Left ventricle myocardium inferior (tissue), 1 donor: ENCODE data around the gene CTXND1. TPM values are rescaled to one million over a fixed set of nuclear protein-coding genes. Genes with fewer than 3 reads are reported as not detected.
A peak's percentile ranks its signal among the peaks of the same experiment; 100 is the strongest.

Experiments
- DNase-seq: peaks from one replicate; pipeline ENCODE4 v3.0.0-alpha.2; 2020
- H3K27ac ChIP-seq: fragments of 200-600 bp; replicated peaks from 2 replicates; pipeline ENCODE4 v1.8.0; 2021
- H3K27me3 ChIP-seq: fragments of 200-600 bp; 2 replicates; pipeline ENCODE4 v1.8.0; 2021; ENCODE audit warnings: low read depth
- H3K36me3 ChIP-seq: fragments of 200-600 bp; 2 replicates; pipeline ENCODE4 v1.8.0; 2021
- H3K4me1 ChIP-seq: fragments of 200-600 bp; 2 replicates; pipeline ENCODE4 v1.8.0; 2021
- H3K4me3 ChIP-seq: fragments of 200-600 bp; 2 replicates; pipeline ENCODE4 v1.8.0; 2021; ENCODE audit warnings: mild to moderate bottlenecking, moderate library complexity
- H3K9me3 ChIP-seq: fragments of 200-600 bp; replicated peaks from 2 replicates; pipeline ENCODE4 v1.8.0; 2021
- CTCF ChIP-seq: fragments of 200-600 bp; IDR thresholded peaks from 2 replicates; pipeline ENCODE4 v1.8.0; 2021; ENCODE audit warnings: antibody characterized with exemption, mild to moderate bottlenecking, borderline replicate concordance
- intact Hi-C: fragments of 100-400 bp; cut with micrococcal nuclease; formaldehyde crosslinking; loops from one replicate; pipeline ENCODE4 v1.11.0; 2022
- total RNA-seq: library from RNA; stranded (reverse); fragmentation: NEBNext Ultra II Directional; extraction: Animal tissue kit (Norgen Biotek cat#: 25700); gene quantifications from one replicate; pipeline ENCODE4 v1.2.1, GENCODE V29; 2021
- donor health status: DM: no; HTN: yes; CAD: no; lungs with severe emphysema.

Gene CTXND1
- total RNA-seq, 1 donor from 2014 or later: 2.1 TPM

GRCh38 chr15:80177156-80177555 lies 74.9 kb downstream of the CTXND1 start:
- no peak overlapping the region for H3K27ac ChIP-seq

GRCh38 chr15:80176443-80176842 lies 75.6 kb downstream of the CTXND1 start:
- Histone ChIP-seq H3K36me3 (peaks cover 23% of the 10 kb centered on the region), H3K27me3 (no peaks in the 10 kb centered on the region), H3K4me1 (peaks cover 17% of the 10 kb centered on the region), H3K4me3 (no peak overlapping the region), H3K9me3 (no peaks in the 10 kb centered on the region), H3K27ac (no peak overlapping the region)
- TF ChIP-seq CTCF: no peak
- no peak for DNase-seq
- intact Hi-C loops: no loop called here

More at GRCh38 chr15:80177156-80177555, 74.9 kb downstream of the CTXND1 start:
- intact Hi-C loops: no loop called here
- H3K4me1 ChIP-seq: peaks cover 17% of the 10 kb centered on the region
- H3K27me3 ChIP-seq: no peaks in the 10 kb centered on the region
- H3K9me3 ChIP-seq: no peaks in the 10 kb centered on the region
- no peak for DNase-seq
- H3K4me3 ChIP-seq: no peak overlapping the region
- H3K36me3 ChIP-seq: peaks cover 28% of the 10 kb centered on the region
- TF ChIP-seq CTCF: no peak

GRCh38 chr15:80175436-80175835 lies 76.6 kb downstream of the CTXND1 start:
- Histone ChIP-seq H3K4me1 (peaks cover 17% of the 10 kb centered on the region), H3K27me3 (no peaks in the 10 kb centered on the region), H3K27ac (no peak overlapping the region), H3K36me3 (peaks cover 18% of the 10 kb centered on the region), H3K9me3 (no peaks in the 10 kb centered on the region), H3K4me3 (no peak overlapping the region)
- no peak for TF ChIP-seq CTCF
- intact Hi-C loops: no loop called here
- DNase-seq: no peak

GRCh38 chr15:80174017-80174746 lies 77.8 kb downstream of the CTXND1 start:
- peak overlapping the region; percentile 58 for H3K27ac ChIP-seq
- no peak overlapping the region for H3K4me3 ChIP-seq
- DNase-seq: no peak
- no peaks in the 10 kb centered on the region for H3K27me3 ChIP-seq
- H3K36me3 ChIP-seq: peaks cover 12% of the 10 kb centered on the region
- no peaks in the 10 kb centered on the region for H3K9me3 ChIP-seq
- peaks cover 17% of the 10 kb centered on the region for H3K4me1 ChIP-seq
- TF ChIP-seq CTCF: no peak
- intact Hi-C loops: no loop called here

GRCh38 chr15:80173022-80173759 lies 78.8 kb downstream of the CTXND1 start:
- TF ChIP-seq CTCF: peak; percentile 75
- intact Hi-C loops: no loop called here
- H3K27me3 ChIP-seq: no peaks in the 10 kb centered on the region
- no peaks in the 10 kb centered on the region for H3K9me3 ChIP-seq
- DNase-seq: peak; percentile 51
- H3K27ac ChIP-seq: no peak overlapping the region
- H3K36me3 ChIP-seq: peaks cover 16% of the 10 kb centered on the region
- H3K4me3 ChIP-seq: no peak overlapping the region
- H3K4me1 ChIP-seq: peaks cover 17% of the 10 kb centered on the region
